Jurkat, Clone E6-1 (cell line): Measurements from ENCODE around the gene MAX.
A peak's percentile ranks its signal among the peaks of the same experiment; 100 is the strongest.

Source experiments
- DNase-seq: peaks from one replicate; pipeline ENCODE4 v3.0.0-alpha.2; 2011; ENCODE audit warnings: low read depth, low spot score
- H3K4me3 ChIP-seq: 2 replicates; pipeline ENCODE4 v1.5.1; 2011; ENCODE audit warnings: mild to moderate bottlenecking, low read length, control low read depth, moderate library complexity

The MAX gene

GRCh38 chr14:65079201-65079600 lies 23.1 kb downstream of the MAX start:
- no peak for DNase-seq
- no peak overlapping the region for H3K4me3 ChIP-seq

GRCh38 chr14:65077318-65077717 lies 25.0 kb downstream of the MAX start:
- no peak overlapping the region for H3K4me3 ChIP-seq
- no peak for DNase-seq

- no peak for DNase-seq
- H3K4me3 ChIP-seq: no peak overlapping the region
Measured at GRCh38 chr14:65075628-65076325, 26.5 kb downstream of the MAX start.

- no peak for DNase-seq
- no peak overlapping the region for H3K4me3 ChIP-seq
Measured at GRCh38 chr14:65074449-65075150, 27.7 kb downstream of the MAX start.

- H3K4me3 ChIP-seq: no peak overlapping the region
- no peak for DNase-seq
Measured at GRCh38 chr14:65073605-65074201, 28.6 kb downstream of the MAX start.

GRCh38 chr14:65072937-65073336 lies 29.4 kb downstream of the MAX start:
- no peak for DNase-seq

GRCh38 chr14:65072256-65072655 lies 30.1 kb downstream of the MAX start:
- no peak for DNase-seq
- no peak overlapping the region for H3K4me3 ChIP-seq

More at GRCh38 chr14:65072937-65073336, 29.4 kb downstream of the MAX start:
- no peak overlapping the region for H3K4me3 ChIP-seq

GRCh38 chr14:65071544-65071943 lies 30.8 kb downstream of the MAX start:
- DNase-seq: no peak
- H3K4me3 ChIP-seq: no peak overlapping the region

- no peak overlapping the region for H3K4me3 ChIP-seq
- DNase-seq: no peak
Measured at GRCh38 chr14:65070471-65070976, 31.8 kb downstream of the MAX start.

- DNase-seq: no peak
- no peak overlapping the region for H3K4me3 ChIP-seq
Measured at GRCh38 chr14:65069874-65070413, 32.4 kb downstream of the MAX start.

GRCh38 chr14:65065719-65066118 lies 36.6 kb downstream of the MAX start:
- H3K4me3 ChIP-seq: no peak overlapping the region
- DNase-seq: no peak

- no peak overlapping the region for H3K4me3 ChIP-seq
- no peak for DNase-seq
Measured at GRCh38 chr14:65062096-65063075, 39.9 kb downstream of the MAX start.

GRCh38 chr14:65057695-65058094 lies 44.6 kb downstream of the MAX start:
- DNase-seq: no peak

GRCh38 chr14:65054471-65055085 lies 47.7 kb downstream of the MAX start:
- H3K4me3 ChIP-seq: no peak overlapping the region
- DNase-seq: no peak

More at GRCh38 chr14:65057695-65058094, 44.6 kb downstream of the MAX start:
- H3K4me3 ChIP-seq: no peak overlapping the region

- no peak overlapping the region for H3K4me3 ChIP-seq
- no peak for DNase-seq
Measured at GRCh38 chr14:65053466-65053865, 48.9 kb downstream of the MAX start.

GRCh38 chr14:65052832-65053231 lies 49.5 kb downstream of the MAX start:
- DNase-seq: no peak
- no peak overlapping the region for H3K4me3 ChIP-seq

- no peak for DNase-seq
- H3K4me3 ChIP-seq: no peak overlapping the region
Measured at GRCh38 chr14:65045709-65046108, 56.6 kb downstream of the MAX start.

GRCh38 chr14:65045006-65045405 lies 57.3 kb downstream of the MAX start:
- peak; percentile 51 for DNase-seq
- H3K4me3 ChIP-seq: peak overlapping the region; percentile 38
